Hindlimb muscle (tissue), 1 donor: ENCODE measurements around the gene ACAA1. TPM values are rescaled to one million over a fixed set of nuclear protein-coding genes. Genes with fewer than 3 reads are reported as not detected.
"Not testable (repeated sequence)": the region's sequence is repeated elsewhere in the genome, so short reads cannot be mapped to it uniquely, and the experiment has no call there.

Source experiments
- DNase-seq: peaks from one replicate; pipeline ENCODE4 v3.0.0-alpha.2; 2013
- polyA plus RNA-seq: library from polyadenylated mRNA; unstranded; fragments of 120-200 nt; gene quantifications from one replicate; pipeline ENCODE4 v1.2.1, GENCODE V29; 2013; ENCODE audit not compliant: insufficient read length

The ACAA1 gene
- polyA plus RNA-seq, 1 donor: 34.6 TPM

DNA sequence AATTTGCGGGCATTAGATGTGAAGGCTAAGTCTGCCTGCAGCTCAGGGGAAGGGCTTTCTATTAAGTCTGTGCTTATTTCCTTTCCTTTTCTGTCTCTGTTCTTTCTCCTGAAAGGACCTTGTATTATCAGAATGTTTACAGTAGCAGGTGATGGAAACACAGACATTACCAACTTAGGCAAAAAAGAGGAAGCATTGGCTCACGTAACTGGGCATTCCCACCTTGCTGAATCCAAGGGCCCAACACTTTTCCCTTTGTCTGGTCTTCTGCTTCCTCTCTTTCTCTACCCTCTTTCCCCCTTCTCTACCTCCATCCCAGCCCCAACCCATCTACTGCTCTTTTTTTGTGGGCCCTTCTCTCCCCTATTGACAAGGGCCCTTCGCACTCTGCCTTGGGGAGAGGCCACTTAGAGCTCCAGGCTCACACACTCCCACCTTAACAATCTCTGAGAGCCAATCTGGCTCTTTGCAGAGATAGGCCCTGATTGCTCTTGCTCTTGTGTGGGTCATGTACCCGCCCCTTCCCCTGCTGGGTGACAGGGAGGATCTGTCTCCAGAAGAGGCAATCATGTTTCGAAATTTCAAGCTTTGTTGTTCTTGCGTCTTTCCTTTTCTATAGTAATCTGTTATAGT lies 35.0 kb downstream of the ACAA1 start:
- DNase-seq: no peak

DNA sequence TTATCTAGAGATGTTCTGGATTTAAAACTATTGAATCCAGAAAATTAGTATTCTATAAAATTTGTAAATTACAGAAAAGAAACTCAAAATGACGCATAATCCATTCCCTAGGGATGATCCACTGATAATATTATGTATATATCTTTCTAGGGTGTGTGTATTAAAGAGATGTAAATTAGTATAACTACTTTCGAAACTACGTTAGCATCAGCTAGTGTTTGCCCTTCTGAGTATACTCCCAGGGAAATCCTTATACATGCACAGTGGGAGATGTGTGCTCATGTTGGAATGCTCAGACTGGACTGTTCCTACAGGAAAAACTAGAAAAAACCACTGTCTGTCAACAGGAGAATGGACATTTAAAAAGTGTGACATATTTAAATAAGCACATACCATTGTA lies 36.4 kb downstream of the ACAA1 start:
- DNase-seq: no peak

DNA sequence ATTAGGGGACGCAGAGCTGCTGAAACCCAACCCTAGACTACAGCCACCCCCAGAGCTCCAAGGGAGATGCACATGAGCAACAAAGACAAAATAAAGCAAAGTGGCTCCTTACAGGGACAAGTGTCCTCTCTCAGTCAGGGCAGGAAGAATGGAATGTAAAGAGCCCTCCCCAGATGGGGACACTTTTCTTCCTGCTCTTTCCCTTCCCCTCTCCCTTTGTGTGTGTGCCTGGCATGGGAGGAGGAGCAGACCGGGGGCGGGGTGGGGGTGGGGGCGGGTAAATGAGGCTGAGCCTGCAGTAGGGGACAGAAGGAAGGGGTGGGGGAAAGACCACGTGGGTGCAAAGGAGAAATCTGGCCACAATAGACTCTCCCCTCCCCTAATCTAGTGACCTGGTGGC lies 37.4 kb downstream of the ACAA1 start:
- DNase-seq: no peak

DNA sequence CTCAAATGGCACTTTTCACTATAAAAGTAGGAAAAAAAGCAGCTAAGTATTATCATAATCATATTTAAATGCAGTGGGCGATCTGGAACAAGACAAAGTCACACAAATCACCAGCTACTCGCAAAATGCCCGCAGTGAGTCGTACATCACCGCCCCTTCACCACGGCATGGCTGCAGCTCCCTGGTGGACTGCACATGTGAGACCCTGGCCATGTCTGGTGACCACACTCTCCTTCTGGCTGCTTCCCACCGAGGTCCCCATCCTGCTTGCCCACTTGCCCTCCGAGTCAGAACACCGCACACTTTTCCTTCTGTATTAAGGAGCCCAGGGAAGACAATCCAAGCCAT lies 38.6 kb downstream of the ACAA1 start:
- no peak for DNase-seq

DNA sequence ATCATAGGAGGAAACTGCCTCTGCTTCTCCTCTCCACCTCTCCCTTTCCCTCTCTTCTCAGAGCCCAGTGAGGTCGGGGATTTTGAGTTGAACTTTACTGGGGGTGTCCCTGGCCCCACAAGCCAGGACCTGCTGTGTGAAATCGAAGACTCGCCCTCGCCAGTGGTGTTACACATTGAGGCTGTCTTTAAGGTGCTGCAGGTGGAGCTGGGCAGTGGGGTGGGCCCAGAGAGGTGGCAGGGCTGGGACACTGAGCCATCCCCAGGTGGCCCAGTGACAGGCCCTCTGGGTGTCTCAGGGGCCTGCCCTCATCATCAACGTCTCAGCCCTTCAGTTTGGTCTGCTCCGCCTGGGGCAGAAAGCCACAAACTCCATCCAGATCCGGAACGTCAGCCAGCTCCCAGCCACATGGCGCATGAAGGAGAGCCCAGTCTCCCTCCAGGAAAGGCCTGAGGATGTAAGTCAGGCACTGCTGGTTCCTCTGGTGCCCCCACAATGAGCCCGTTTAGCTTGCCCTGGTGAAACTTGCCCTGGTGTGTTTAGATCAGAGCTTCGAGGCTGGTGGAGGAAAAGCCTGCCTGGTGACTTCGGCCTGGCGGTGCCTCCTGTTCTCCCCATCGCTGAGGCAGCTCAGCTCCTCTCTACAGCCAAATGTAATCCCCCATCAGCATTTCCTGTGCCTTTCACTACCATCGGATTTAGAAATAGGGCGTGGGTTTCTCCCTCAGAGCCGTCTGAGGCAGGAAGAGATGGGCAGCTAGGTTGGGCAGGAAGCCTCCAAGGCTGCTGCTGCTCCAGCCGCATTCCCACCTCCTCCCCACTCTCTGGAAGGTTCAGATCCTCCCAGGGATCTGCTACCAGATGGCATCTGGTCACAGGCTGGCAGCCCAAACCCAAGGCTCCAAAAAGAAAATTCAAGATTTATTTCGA lies 39.2 kb downstream of the ACAA1 start:
- DNase-seq: no peak

DNA sequence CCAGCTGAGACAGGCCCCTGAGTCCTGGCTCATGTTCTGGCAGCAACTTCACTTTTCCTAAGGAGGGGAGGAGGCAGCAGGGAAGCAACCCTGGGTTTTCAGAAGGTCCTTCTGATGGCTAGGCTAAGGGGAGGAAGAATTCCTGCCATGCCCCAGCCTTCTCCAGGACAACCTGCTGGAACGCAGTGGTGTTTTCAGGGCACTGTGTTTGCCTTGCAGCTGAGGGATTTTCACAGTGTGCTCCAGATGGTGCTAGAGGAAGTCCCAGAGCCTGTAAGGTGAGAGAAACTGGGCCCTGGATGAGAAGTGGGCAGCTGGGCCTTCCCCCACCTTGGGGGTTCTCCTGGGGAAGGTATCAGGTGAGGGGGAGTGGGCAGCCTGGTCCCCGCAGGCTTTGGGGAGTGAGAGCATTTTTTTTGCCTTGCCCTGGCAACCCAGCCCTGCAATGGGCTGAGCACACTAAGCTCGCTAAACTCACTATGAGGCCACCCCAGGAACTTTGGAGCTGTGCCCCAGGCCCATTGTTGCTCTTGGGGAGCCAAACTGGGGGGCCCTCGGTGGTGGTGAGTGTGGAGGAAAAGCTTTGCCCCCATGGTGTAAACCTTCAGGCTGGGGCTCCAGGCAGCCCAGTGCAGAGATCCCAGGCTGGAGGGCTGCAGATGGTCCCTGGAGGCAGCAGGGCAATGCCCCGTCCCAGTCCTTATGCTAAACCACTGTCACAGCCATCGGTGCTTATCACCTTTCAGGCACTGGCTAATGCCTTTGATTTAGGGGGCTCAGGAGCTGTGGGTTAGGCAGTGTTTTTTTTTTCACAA lies 41.1 kb downstream of the ACAA1 start:
- DNase-seq: no peak

DNA sequence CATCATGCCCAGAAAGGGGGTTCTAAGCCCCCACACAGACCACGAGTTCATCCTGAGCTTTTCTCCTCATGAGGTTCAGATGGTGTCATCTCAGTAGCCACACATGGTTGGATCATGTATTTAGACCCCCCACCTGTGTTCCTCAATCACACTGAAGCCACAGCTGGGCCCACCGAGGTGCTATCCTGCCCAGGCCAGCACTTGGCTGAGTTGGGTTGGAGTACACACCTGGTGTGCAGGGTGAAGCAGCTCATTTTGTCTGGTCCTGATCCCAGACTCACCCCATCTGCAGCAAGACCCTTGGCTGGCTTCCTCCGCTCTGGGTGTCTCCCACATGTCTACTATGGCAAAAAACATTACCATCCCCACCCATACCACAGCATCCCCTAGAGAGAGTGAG lies 41.9 kb downstream of the ACAA1 start:
- no peak for DNase-seq

DNA sequence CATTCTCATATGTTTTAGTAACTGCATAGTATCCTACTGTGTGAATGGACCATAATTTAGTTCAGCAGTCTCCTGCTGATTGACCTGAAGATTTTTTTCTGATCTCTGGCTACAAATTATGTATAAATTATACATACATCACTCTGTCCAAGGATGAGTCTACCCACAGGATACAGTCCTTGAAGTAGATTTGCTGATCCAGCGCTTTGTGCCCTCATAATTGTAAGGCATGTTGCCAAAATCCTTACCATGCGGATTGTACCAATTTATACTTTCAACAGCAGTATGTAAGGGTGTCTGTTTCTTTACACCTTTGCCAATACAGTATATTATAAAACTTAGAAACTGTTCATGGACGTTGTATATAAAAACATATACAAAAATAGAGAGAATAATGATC lies 46.5 kb downstream of the ACAA1 start:
- DNase-seq: no peak

DNA sequence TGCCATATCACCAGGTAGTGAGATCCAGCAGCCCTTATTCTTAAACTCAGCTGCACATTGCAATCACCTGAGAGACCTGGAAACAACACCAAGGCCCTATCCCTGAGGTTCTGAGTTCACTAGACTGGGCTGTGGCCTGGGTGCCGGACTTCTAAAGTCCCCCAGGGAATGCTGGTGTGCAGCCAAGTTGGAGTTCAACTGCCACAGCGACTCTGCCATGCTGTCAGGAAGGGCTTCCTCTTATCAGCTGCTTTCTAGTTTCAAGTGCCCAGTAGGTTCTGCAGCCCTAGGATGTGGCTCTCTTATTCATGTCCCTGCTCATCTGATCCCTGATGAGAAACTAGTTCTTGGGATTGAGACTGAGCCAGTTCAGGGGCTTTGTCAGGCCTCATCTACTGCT lies 47.8 kb downstream of the ACAA1 start:
- DNase-seq: no peak

DNA sequence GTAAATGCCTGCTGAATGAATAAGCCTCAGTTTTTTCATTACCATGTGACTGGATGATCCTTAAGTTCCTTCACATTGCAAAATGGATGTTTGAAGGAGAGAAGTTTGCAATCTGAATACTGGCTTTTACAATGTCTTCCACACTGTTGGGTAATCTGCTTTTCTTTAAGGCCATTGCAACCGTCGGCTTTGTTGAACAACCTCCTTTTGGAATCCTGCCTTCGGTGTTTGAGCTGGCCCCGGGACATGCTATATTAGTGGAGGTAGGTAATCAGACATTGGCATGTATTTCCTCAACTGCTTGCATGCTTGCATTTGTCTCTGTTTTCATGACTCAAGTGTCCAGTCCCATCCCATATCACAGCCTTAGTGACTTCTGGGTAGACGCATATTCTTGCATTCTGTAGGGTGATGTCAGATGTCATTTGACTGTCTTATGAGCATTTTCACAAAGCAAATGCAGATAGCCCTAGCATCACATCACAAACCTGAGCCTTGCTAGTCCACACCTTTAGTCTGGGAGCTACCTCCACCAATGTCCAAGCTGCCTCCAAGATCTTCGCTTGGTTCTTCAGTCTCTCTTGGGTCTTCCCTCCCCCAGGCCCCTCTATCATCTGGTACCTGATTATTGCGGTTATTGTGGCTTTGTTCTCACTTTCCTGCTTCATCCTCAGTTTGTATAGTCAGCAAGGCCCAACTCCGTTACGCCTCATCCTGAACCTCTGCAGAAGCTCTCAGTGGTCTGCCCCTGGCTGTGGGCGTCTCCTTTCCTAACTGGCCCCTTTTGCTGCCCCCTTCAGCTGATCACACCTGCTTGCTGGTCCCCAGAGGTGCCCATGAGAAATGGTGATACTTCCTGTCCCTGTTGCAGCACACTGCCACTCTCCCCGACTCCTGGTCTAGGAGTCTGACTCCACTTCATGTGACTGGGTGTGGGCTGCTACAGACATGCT lies 48.5 kb downstream of the ACAA1 start:
- DNase-seq: no peak

DNA sequence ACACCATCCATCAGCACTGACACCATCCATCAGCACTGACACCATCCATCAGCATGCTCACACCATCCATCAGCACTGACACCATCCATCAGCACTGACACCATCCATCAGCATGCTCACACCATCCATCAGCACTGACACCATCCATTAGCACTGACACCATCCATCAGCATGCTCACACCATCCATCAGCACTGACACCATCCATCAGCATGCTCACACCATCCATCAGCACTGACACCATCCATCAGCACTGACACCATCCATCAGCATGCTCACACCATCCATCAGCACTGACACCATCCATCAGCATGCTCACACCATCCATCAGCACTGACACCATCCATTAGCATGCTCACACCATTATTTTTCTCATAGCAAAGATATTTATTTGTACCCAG lies 49.6 kb downstream of the ACAA1 start:
- not testable (repeated sequence) for DNase-seq

DNA sequence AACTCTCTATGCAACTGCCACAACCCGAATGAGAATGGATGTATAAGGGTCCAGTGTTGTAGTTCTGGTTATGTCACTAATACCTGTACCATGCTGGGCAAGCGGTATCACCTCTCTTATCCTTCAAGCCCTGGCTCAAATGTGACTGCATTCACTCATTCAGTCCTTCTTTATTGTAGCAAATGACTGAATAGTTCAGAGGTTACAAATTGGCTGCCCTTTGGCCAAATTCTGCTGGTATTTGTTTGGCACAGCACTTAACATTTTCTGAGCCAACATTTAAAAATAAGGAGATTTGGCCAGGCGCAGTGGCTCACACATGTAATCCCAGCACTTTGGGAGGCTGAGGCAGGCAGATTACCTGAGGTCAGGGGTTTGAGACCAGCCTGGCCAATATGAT lies 50.4 kb downstream of the ACAA1 start:
- no peak for DNase-seq

DNA sequence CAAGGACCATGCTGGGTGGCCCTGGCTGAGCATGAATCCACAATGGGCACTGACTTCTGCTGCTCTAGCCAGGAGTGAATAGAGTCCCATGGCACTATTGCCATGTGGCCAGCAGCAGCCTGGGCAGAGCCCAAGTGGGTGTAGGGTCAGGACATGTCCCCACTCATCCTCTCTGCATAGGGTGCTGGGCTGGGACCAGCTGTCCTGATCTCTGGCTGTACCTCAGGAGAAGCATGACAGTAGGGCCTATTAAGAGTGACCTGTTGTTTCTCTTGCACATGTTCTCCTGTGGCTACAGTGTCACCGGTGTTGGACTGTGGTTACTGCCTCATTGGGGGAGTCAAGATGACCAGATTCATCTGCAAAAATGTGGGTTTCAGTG lies 51.0 kb downstream of the ACAA1 start:
- DNase-seq: no peak

DNA sequence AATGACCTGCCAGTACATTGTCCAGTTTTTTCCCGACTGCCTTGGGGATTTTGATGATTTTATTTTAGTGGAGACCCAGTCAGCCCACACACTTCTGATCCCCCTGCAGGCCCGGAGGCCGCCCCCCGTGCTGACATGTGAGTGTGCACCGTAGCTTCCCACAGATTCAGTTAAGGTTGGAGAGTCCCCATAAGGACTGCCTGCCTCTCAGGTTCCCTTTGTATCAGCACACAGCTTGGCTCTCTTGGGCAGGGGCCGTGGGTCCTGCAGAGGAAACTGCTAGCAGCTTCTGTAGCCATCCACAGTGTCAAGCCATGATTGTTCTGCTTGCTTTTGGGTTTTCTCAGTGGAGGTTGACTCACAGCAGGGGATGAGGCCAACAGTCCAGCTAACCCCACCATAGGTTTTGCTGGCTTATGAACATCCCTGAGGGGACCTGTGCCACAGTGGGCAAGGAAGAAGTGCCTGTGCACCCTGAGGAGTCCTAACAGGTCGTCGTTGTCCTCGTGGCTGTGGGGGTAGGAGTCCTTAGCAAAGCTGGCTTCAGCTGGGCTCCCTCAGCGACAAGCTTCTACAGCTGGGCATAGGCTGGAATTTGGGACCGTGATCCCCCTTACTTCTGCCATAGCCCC lies 51.5 kb downstream of the ACAA1 start:
- DNase-seq: no peak

DNA sequence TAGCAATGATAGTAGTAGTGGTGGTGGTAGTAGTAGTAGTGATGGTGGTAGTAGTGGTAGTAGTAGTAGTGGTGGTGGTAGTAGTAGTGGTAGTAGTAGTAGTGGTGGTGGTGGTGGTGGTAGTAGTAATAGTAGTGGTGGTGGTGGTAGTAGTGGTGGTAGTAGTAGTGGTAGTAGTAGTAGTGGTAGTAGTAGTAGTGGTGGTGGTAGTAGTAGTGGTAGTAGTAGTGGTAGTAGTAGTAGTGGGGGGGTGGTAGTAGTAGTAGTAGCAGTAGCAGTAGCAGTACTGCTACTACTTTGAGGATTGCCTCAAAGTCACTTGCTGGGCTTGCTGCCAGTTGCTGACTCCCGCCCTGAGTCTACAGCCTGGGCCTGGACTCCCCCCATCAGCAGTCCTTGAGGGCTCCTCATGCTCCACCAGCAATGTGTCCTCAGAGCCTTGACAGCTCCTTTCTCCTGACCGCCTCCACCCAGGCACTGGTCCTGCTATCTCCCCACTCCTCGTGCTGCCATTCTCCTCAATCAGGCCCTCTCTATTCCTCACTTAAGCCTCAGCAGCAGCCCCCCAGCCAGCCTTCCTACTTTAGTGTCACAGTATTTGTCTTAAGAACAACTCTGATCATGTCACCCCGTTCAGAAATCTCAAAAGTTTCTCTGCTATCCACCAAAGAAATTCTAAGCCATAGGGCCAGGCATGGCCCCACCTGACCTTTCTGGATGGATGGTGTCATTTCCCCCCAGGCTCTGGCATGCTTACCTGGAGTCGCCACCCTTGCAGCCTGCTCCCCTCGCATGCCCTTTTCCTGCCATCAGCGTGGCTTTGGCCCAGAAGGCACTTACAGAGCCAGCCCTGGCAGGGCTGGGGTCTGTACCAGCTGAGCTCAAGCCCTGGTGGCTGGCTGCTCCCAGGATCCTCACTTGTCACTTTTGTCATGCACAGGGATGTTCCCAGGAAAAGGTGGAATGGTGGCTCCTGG lies 52.3 kb downstream of the ACAA1 start:
- DNase-seq: peak; percentile 13

DNA sequence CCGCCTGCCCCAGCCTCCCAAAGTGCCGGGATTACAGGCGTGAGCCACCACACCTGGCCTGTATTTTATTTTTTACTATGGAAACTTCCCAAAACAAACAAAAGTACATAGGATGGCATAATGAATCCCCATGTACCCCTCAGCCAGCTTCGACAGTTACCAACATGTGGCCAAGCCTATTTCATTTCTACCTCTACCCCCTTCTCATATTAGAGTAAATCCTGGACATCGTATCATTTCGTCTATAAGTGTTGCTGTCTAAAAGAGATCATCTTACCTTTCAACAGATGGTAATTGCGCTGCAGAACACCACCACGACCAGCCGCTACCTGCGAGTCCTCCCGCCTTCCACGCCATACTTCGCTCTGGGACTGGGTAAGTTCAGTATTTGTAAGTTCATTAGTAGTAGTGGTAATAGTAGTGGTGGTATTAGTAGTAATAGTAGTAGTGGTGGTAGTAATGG lies 53.0 kb downstream of the ACAA1 start:
- DNase-seq: no peak

DNA sequence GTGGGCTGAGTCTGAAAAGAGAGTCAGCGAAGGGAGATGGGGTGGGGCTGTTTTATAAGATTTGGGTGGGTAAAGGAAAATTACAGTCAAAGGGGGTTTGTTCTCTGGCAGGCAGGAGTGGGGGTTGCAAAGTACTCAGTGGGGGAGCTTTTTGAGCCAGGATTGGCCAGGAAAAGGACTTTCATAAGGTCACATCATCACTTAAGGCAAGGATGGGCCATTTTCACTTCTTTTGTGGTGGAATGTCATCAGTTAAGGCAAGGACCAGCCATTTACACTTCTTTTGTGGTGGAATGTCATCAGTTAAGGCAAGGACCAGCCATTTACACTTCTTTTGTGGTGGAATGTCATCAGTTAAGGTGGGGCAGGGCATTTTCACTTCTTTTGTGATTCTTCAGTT lies 53.7 kb downstream of the ACAA1 start:
- not testable (repeated sequence) for DNase-seq

DNA sequence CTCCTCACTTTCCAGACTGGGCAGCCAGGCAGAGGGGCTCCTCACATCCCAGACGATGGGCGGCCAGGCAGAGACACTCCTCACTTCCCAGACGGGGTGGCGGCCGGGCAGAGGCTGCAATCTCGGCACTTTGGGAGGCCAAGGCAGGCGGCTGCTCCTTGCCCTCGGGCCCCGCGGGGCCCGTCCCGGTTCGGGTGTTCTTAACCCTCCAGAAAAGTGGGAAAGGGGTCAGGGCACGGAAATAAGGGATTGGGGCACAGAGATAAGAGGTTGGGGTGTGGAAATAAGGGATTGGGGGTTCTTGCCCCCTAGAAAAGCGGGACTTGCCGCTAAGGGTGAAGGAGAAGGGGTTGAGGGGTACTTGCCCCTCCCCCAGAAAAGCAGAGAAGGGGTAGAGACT lies 54.6 kb downstream of the ACAA1 start:
- not testable (repeated sequence) for DNase-seq

DNA sequence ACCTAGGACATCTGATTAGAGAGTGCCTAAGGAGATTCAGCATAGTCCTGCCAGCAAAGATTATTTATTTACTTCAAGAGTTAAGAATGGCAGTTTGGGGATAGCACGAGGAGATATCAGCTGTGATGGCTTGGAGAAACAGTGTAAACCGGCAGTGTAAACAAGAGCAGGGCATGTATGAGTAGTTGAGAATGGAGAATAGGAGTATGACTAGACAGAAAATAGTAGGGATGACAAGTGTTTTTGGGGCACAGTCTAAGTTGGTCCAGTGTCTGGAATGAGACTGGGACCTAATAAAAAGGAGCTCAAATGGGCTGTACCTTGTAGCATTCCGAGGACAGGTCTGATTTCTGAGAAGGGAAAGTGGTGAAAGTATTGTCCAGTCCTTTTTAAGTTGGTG lies 59.9 kb downstream of the ACAA1 start:
- DNase-seq: not testable (repeated sequence)
